Gastroesophageal sphincter (tissue), 4 donors: Measurements from ENCODE around the gene LIMS2. TPM values are rescaled to one million over a fixed set of nuclear protein-coding genes. Genes with fewer than 3 reads are reported as not detected.

Experiments used
- ATAC-seq: fragments of 150-250 bp; one replicate; pipeline ENCODE4 v1.9.1; 2016; ENCODE audit warnings: mild to moderate bottlenecking, moderate library complexity
- H3K27ac ChIP-seq, 4 donors: fragments of 200-600 bp; sonication (generic) in 3 of 4; 1 replicate in 3 of 4; 2 replicates in 1 of 4; pipeline ENCODE4 v1.5.1; 2016 to 2019
- H3K27me3 ChIP-seq: fragments of 200-600 bp; sonication (generic); one replicate; pipeline ENCODE4 v1.5.1; 2019
- H3K36me3 ChIP-seq, 2 donors: fragments of 200-600 bp; sonication (generic); one replicate each; pipeline ENCODE4 v1.5.1; 2019; ENCODE audit warnings: control low read depth in 1 of 2
- H3K4me1 ChIP-seq, 3 donors: fragments of 200-600 bp; sonication (generic); 1 replicate in 2 of 3; 2 replicates in 1 of 3; pipeline ENCODE4 v1.5.1; 2016 to 2019; ENCODE audit warnings: control low read depth in 2 of 3
- H3K4me3 ChIP-seq, 2 donors: fragments of 200-600 bp; sonication (generic); one replicate each; pipeline ENCODE4 v1.5.1; 2019; ENCODE audit warnings: mild to moderate bottlenecking in 1 of 2, moderate library complexity in 1 of 2
- H3K9me3 ChIP-seq, 3 donors: fragments of 200-600 bp; sonication (generic); one replicate each; pipeline ENCODE4 v1.5.1; 2017 to 2019; ENCODE audit warnings: control low read depth in 2 of 3
- EP300 ChIP-seq: sonication (generic); formaldehyde crosslinking; IDR thresholded peaks from one replicate; pipeline ENCODE4 v1.6.1; 2017; ENCODE audit warnings: antibody characterized with exemption, mild to moderate bottlenecking
- POLR2A ChIP-seq, 2 donors: fragments of 450-650 bp; IDR thresholded peaks; one replicate each; pipeline ENCODE4 v1.6.1; 2017; ENCODE audit warnings: antibody characterized with exemption in 2 of 2, mild to moderate bottlenecking in 2 of 2, moderate library complexity in 1 of 2
- POLR2AphosphoS5 ChIP-seq: sonication (generic); formaldehyde crosslinking; IDR thresholded peaks from one replicate; pipeline ENCODE4 v1.6.1; 2017; ENCODE audit warnings: antibody characterized with exemption
- WGBS, 2 donors: methylation state at CpG; one replicate each; pipeline ENCODE4 v1.1.5; 2018; ENCODE audit warnings: low coverage in 1 of 2; 5-methylcytosine and 5-hydroxymethylcytosine counted together
- total RNA-seq, 4 donors: library from RNA; depleted of rRNA; stranded (reverse); fragments of >200 nt; gene quantifications; one replicate each; pipeline ENCODE4 v1.1.0, GENCODE V29; 2016
- TF ChIP-seq, protein P1 (sequence below), 4 experiments: fragments of 200-600 bp in 2 of 4; fragments of 450-650 bp in 2 of 4; sonication (generic) in 1 of 4; IDR thresholded peaks; one replicate each; pipeline ENCODE4 v1.5.1; 2017 to 2019; ENCODE audit warnings: antibody characterized with exemption in 4 of 4, mild to moderate bottlenecking in 2 of 4, moderate library complexity in 2 of 4

The LIMS2 gene, protein sequence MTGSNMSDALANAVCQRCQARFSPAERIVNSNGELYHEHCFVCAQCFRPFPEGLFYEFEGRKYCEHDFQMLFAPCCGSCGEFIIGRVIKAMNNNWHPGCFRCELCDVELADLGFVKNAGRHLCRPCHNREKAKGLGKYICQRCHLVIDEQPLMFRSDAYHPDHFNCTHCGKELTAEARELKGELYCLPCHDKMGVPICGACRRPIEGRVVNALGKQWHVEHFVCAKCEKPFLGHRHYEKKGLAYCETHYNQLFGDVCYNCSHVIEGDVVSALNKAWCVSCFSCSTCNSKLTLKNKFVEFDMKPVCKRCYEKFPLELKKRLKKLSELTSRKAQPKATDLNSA
- 100 to 1,000 TPM in 3 of 4 donors, 10 to 100 TPM in 1; 81.4 to 275 (median 124) TPM for total RNA-seq

GRCh38 chr2:127675331-127676261 is at the start of gene LIMS2:
Gene LIMS2 (minus strand): TSS chr2:127675530. CDS start chr2:127675024, 506 bp downstream.
- H3K27ac ChIP-seq: peak within 1 kb of the TSS; percentile 98 to 99 (median 98)
- peak within 1 kb of the TSS; percentile 93 to 94 for H3K4me3 ChIP-seq
- no peaks in the 10 kb centered on the region for H3K27me3 ChIP-seq
- no peak for TF ChIP-seq POLR2A (IDR thresholded peaks at IDR 0.05)
- TF ChIP-seq, protein P1, sequence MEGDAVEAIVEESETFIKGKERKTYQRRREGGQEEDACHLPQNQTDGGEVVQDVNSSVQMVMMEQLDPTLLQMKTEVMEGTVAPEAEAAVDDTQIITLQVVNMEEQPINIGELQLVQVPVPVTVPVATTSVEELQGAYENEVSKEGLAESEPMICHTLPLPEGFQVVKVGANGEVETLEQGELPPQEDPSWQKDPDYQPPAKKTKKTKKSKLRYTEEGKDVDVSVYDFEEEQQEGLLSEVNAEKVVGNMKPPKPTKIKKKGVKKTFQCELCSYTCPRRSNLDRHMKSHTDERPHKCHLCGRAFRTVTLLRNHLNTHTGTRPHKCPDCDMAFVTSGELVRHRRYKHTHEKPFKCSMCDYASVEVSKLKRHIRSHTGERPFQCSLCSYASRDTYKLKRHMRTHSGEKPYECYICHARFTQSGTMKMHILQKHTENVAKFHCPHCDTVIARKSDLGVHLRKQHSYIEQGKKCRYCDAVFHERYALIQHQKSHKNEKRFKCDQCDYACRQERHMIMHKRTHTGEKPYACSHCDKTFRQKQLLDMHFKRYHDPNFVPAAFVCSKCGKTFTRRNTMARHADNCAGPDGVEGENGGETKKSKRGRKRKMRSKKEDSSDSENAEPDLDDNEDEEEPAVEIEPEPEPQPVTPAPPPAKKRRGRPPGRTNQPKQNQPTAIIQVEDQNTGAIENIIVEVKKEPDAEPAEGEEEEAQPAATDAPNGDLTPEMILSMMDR (IDR thresholded peaks at IDR 0.05): peak in 2 of 4 experiments; percentile 13 to 41
- TF ChIP-seq EP300: no peak
- peak; percentile 71 for TF ChIP-seq POLR2AphosphoS5
- ATAC-seq: peak; percentile 71
- WGBS, 2 donors: 3 to 7% methylated on average over 5 to 19 of the region's 56 CpGs
- peaks cover 0 to 79% (median 12%) of the 10 kb centered on the region in 3 donors for H3K4me1 ChIP-seq
- no peaks in the 10 kb centered on the region for H3K9me3 ChIP-seq
- H3K36me3 ChIP-seq: no peaks in the 10 kb centered on the region

- Histone ChIP-seq H3K27ac (no peak overlapping the region), H3K27me3 (no peaks in the 10 kb centered on the region), H3K4me3 (no peak overlapping the region), H3K4me1 (peaks cover 0 to 10% (median 0%) of the 10 kb centered on the region in 3 donors), H3K36me3 (peaks cover 0 to 69% of the 10 kb centered on the region in 2 donors), H3K9me3 (no peaks in the 10 kb centered on the region)
- ATAC-seq: no peak
- TF ChIP-seq, protein P1 (IDR thresholded peaks at IDR 0.05): no peak
- no peak for TF ChIP-seq POLR2A (IDR thresholded peaks at IDR 0.05)
- no peak for TF ChIP-seq EP300
- TF ChIP-seq POLR2AphosphoS5: no peak
- 40 to 66% methylated on average over 3 of the region's 3 CpGs for WGBS, 2 donors
These were observed 47.5 kb upstream of the LIMS2 start for GRCh38 chr2:127722807-127723206.

GRCh38 chr2:127721978-127722355 is 46.6 kb upstream of the LIMS2 start:
- WGBS, 2 donors: 87 to 100% methylated on average over 2 of the region's 2 CpGs
- no peak for TF ChIP-seq POLR2A (IDR thresholded peaks at IDR 0.05)
- TF ChIP-seq EP300: no peak
- no peak for TF ChIP-seq POLR2AphosphoS5
- TF ChIP-seq, protein P1 (IDR thresholded peaks at IDR 0.05): no peak
- no peaks in the 10 kb centered on the region for H3K27me3 ChIP-seq
- peaks cover 0 to 71% of the 10 kb centered on the region in 2 donors for H3K36me3 ChIP-seq
- no peaks in the 10 kb centered on the region for H3K9me3 ChIP-seq
- peaks cover 0 to 10% (median 0%) of the 10 kb centered on the region in 3 donors for H3K4me1 ChIP-seq
- H3K4me3 ChIP-seq: no peak overlapping the region
- H3K27ac ChIP-seq: no peak overlapping the region
- ATAC-seq: no peak

- peaks cover 0 to 76% of the 10 kb centered on the region in 2 donors for H3K36me3 ChIP-seq
- ATAC-seq: no peak
- peaks cover 0 to 10% (median 0%) of the 10 kb centered on the region in 3 donors for H3K4me1 ChIP-seq
- no peaks in the 10 kb centered on the region for H3K27me3 ChIP-seq
- WGBS, 2 donors: 83 to 86% methylated on average over 4 to 5 of the region's 6 CpGs
- H3K9me3 ChIP-seq: no peaks in the 10 kb centered on the region
- no peak overlapping the region for H3K4me3 ChIP-seq
- H3K27ac ChIP-seq: no peak overlapping the region
- TF ChIP-seq POLR2A (IDR thresholded peaks at IDR 0.05): no peak
These were observed 46.1 kb upstream of the LIMS2 start for GRCh38 chr2:127721311-127721977.
